ENCODE measurements around the gene TMED7.
A peak's percentile ranks its signal among the peaks of the same experiment; 100 is the strongest.
"Not testable (repeated sequence)": the region's sequence is repeated elsewhere in the genome, so short reads cannot be mapped to it uniquely, and the experiment has no call there.

Gene TMED7

DNA sequence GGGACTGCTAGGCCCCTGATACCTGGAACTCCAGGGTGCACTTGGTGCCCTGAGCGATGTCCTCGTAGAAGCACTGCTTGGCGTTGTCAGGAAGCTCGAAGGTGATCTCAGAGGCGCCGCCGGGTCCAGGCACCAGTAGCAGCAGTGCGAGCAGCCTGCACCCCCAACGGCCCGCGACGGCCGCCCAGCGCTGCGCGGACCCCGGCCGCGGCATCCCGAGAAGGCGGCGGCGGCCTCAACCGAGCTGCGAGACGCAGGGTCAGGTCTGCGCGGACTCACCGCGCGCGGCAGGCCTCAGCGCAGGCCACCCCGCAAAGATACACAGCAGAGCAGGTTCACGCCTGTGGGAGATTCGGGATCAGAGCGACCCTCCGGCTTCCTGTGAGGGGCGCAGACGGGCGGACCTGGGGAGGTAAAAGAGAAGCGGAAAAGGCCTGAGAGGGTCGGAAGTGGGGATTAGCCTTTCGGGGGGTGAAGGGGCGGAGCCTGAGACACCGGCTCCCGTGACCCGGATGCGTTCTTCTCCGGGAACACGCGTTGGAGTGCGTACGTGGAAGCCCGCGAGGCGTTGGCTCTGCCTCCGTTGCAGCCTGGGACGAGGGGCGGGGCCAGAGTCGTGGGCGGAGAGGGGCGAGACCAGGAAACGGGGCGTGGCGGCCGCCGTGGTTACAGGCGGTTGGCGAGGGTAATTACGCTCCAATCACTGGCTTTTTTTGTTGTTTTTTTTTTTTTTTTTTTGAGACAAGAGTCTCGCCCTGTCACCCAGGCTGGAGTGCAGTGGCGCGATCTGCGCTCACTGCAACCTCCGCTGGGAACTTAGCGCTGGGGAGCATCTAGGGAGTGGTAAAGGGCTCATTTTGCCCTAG, at the start of gene TMED7:
Gene TMED7, minus strand, starts transcription at position 458 of the 866 bp plus-strand sequence. Its CDS starts 244 bp downstream, at position 214.
- peak; percentile 99 for DNase-seq

- not testable (repeated sequence) for DNase-seq
Measured at GRCh38 chr5:115674782-115675181, 48.9 kb upstream of the TMED7 start.

- no peak for DNase-seq
Measured at GRCh38 chr5:115673596-115673995, 47.8 kb upstream of the TMED7 start.

GRCh38 chr5:115671939-115672338, 46.1 kb upstream of the TMED7 start:
- DNase-seq = no peak

DNA sequence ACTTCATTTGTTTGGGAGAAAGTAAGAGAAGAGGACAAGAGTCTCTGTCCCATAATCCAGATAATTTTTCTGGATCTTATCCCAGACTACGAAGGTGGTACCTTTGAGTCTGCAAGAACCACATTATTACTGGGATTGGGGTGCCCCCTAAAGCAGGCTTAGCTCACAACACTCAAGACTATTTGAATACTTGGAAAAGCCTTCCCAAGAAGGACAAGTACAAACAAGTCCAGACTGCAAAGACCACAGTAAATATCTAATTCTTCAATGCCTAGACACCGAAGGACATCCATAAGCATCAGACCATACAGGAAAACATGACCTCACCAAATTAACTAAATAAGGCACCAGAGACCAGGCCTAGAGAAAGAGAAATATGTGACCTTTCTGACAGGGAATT, 40.2 kb upstream of the TMED7 start:
- DNase-seq = no peak

DNA sequence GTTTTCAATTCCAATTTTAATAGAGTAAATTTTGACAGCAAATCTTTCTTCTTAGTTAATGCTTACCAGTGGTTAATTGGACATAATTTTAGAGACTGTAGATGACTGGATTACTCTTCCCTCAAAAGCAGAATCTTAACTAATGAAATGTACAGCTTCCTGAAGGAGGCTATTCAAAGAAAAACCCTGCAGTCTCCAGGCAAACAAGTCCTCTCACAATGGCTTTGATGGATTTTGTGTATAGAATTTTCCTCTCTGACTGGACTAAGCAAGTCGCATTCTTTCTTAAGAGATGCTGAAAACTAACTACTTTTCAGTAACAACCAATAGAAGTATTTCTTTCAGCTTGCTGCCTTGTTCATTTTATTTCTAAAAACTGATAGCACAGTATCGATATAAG, 35.7 kb upstream of the TMED7 start:
- DNase-seq = no peak

DNA sequence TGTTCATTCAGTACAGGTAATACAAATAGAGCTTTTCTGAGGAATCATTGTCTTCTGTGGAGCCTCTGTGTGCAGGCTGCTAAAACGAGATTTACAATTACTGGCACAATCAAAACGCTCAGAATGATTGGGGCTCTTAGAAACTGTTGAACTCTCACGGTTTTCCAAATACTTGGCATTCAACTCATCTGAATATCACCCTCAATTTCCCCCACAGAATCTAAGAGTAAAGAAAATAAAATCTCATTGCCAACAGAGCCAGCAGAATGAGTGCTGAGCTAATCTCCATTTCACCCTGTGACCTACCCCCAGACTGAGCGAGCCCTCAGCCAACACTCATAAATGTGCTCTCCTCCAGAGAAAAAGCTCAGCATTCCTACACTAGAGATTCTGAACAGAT, 35.3 kb upstream of the TMED7 start:
- DNase-seq = no peak

DNA sequence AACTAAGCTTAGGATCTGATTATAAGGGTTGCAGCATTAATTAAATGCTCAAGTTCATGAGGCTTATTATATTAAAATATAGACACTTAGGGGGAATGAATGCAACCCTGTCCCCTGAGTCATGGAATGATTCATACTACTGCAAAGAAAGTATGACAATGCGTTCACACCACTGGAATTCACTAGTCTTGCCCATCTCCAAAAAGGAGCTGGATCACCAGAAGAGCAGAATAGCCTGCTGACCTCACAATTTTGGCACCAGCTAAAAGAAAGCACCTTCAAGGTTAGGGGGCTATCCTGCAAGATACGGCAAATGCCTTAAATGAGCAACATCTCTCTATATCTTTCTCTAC, 32.0 kb upstream of the TMED7 start:
- no peak for DNase-seq

- no peak for DNase-seq
Measured at GRCh38 chr5:115657125-115657880, 31.5 kb upstream of the TMED7 start.

GRCh38 chr5:115656404-115656803, 30.6 kb upstream of the TMED7 start:
- no peak for DNase-seq

DNA sequence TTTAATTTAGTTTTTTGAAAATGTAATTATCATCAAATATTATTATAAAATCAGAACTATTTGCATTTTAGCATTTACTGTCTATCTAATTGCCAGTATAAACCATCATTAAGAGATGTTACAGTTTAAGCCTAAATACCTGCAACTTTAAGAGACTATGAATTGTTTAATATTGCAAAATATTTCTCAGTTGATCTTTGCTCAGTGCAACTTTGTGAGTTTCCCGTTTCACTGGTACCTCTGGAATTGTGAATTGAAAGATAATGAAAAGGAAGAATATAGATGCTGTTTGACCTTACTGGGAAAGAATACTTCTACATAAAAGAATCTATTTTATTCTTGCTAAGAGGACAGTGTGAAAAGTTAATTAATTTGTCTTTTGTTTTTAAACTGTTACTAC, 30.2 kb upstream of the TMED7 start:
- DNase-seq = no peak

DNA sequence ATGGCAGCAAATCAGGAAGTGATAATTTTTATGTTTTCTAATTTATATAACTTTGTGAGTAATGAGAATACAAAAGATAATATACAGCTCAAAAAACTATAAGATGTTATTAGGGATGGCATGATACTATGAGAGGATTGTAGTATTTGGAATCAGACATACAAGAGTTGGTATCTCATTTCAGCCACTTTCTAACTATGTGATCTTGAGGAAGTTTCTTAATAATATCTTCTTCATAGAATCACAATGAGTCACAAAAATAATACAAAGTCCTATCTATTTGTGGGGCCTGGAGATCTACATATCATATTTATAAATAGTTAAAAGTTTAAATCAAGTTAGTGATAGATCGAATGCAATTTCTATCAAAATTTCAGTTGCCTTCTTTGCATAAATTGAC, 23.7 kb upstream of the TMED7 start:
- DNase-seq = no peak

- DNase-seq = no peak
Measured at GRCh38 chr5:115648056-115648455, 22.2 kb upstream of the TMED7 start.

- not testable (repeated sequence) for DNase-seq
Measured at GRCh38 chr5:115645386-115645785, 19.6 kb upstream of the TMED7 start.

GRCh38 chr5:115644046-115644445, 18.2 kb upstream of the TMED7 start:
- DNase-seq = no peak

- DNase-seq = no peak
Measured at GRCh38 chr5:115641948-115642347, 16.1 kb upstream of the TMED7 start.

DNA sequence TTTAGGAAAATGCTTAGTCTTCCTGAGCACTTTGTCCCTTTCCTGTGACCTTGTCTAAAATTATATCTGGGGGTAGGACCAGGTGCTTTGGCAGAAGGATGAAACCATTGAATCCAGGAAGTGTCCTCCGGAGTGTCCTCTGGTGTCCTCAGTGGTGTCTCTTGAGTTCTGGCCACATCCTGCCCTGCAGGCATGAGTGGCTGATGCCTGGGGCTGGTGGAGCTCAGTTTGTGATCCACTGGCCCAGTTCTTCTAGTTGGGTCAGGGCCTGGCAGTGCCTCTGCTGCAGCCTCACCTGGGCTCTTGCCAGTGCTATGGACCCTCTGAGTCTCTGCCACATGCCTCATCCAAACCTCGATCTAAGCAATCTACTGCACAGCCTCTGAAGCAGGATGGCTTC, 14.4 kb upstream of the TMED7 start:
- no peak for DNase-seq

DNA sequence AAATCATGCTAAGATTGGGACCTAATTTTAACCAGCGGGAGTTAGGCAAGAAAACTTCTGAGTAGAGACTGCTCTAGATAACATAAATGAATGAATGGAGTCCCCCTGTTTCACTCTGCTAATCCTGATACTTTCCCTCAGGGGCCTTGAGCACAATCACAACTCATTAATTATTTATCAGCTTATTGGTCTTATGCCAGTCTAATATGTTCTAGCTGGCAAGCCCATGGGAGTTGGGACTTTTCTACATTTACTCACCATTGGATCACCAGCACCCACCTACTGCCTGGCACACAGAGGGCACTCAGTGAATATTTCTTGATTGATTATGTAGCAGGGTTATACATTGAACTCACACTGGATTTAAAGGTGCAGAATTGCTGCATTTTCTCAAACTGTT, 13.5 kb upstream of the TMED7 start:
- DNase-seq = no peak

DNA sequence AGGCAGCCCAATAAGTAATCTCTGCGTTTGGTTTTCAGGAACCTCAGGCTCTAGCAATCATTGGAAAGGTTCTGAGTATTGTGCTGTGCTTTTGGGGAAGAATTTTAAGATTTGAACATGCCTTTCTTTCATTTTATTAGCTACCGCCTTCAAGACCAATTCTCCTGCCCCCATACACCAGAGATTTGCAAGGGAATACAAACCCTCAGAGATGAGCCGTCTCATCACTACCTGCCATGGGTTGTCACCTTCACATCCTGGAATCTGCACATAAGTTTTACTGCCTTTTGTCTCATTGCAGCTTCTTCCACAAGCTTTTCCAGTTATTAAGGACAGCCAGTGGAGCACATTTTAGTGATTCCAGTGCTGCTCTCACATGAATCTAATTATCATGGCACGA, 11.7 kb upstream of the TMED7 start:
- DNase-seq = no peak

GRCh38 chr5:115636008-115636407, 10.2 kb upstream of the TMED7 start:
- DNase-seq = no peak

GRCh38 chr5:115634343-115635132, 8.7 kb upstream of the TMED7 start:
- peak; percentile 86 for DNase-seq

DNA sequence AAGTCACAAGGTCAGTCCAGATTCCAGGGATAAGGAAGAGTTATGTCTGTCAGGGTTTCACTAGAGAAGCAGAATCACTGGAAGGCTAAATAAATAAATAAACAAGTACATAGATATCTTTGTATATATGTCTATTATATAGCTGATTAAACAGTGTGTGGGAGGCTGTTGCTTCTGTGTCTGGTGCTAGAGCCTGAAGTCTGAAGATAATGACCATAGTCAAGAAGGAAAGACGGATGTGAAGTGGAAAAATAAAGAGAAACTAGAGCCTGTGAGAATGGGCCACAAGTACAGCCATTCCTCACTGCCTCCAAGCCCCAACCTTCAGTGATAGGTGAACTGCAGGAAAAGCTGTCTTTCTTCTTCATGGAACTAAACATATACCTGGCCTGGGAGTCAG, 4.1 kb upstream of the TMED7 start:
- no peak for DNase-seq

- no peak for DNase-seq
Measured at GRCh38 chr5:115627295-115627865, 1.5 kb upstream of the TMED7 start.
